ENCODE measurements around the gene BAHCC1. TPM values are rescaled to one million over a fixed set of nuclear protein-coding genes. Genes with fewer than 3 reads are reported as not detected.

BAHCC1 gene
- total and polyA plus RNA-seq, 9 of the 15 experiments (the other 6 are each of a cell fraction or from before 2014, with no cell fraction given): 0.14 to 26.9 (median 5.0) TPM

DNA sequence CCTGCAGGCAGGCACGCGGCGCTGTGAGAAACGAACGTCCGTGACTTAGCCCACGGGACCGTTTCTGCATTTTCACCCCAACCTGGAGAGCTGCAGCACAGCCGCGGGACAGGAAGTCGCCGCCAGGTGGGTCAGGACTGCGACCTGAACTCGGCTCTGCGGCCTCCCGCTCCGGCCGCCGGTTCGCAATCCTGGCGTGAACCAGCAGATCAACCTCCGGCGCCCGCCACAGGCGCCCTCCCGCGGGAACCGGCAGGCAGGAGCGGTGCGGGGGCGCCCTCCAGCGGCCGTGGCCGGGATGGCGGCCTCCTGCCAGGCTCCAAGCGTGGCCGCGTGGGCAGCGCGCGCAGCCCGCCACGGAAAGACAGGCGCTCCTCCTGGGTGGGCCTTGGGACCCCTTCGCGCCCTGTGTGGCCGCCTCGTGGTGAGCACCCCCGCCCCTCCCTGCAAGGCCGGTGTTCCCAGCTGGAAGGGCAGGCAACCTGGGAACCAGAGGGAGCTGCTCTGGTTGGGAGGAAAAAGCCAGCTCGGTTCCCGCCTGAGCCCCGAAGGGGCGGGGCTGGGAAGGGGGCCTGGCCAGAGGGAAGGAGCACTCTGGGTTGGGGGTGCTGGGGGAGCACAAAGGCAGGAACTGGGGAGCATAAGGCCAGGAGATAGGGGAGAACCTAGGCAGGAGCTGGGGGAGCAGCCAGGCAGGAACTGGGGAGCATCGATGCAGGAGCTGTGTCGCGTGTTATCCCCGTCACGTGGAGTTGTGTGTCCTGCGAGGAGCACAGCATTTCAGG lies 89.1 kb downstream of the BAHCC1 start (continued):
- TF ChIP-seq NUFIP1 (IDR thresholded peaks at IDR 0.05; ENCODE audit: partially characterized antibody) (no peak), SLC30A9 (CRISPR knock-in tag; IDR thresholded peaks at IDR 0.05) (no peak), STAG1 (CRISPR knock-in tag; IDR thresholded peaks at IDR 0.05; ENCODE audit: borderline replicate concordance) (peak; percentile 87), ZNF740 (CRISPR knock-in tag; IDR thresholded peaks at IDR 0.05) (no peak; the same call in 1 of the 2 replicates), ZNF740 (tag; IDR thresholded peaks at IDR 0.05) (no peak), ID3 (CRISPR knock-in tag; IDR thresholded peaks at IDR 0.05) (no peak), ID3 (tag; IDR thresholded peaks at IDR 0.05) (peak; percentile 84), TCF7L2 (IDR thresholded peaks at IDR 0.05; ENCODE audit: low read depth, low read length) (no peak), BMI1 (IDR thresholded peaks at IDR 0.05; ENCODE audit: low read length) (no peak), KDM4B (IDR thresholded peaks at IDR 0.05; ENCODE audit: borderline replicate concordance in 2 of 2, low read depth in 1 of 2) (no peak), CREB1 (IDR thresholded peaks at IDR 0.05) (peak; percentile 18), CREB1 (CRISPR knock-in tag; IDR thresholded peaks at IDR 0.05) (no peak; the same call in 1 of the 2 replicates), SMAD2 (IDR thresholded peaks at IDR 0.05; ENCODE audit: low read depth, low read length) (no peak), ZNF212 (CRISPR knock-in tag; IDR thresholded peaks at IDR 0.05) (no peak), FOXJ2 (tag; IDR thresholded peaks at IDR 0.05) (no peak), POLR2AphosphoS2 (IDR thresholded peaks at IDR 0.05; ENCODE audit: low read length) (no peak), SRSF1 (IDR thresholded peaks at IDR 0.05; ENCODE audit: low read depth, low read length) (no peak), ATF1 (CRISPR knock-in tag; IDR thresholded peaks at IDR 0.05) (no peak), ATF1 (tag; IDR thresholded peaks at IDR 0.05) (peak; percentile 68), MYC (IDR thresholded peaks at IDR 0.05; ENCODE audit: low read depth, low read length) (peak; percentile 91), MYC (CRISPR knock-in tag; IDR thresholded peaks at IDR 0.05; ENCODE audit: borderline replicate concordance, low read depth) (no peak), NBN (IDR thresholded peaks at IDR 0.05; ENCODE audit: low read depth) (no peak)
- TF ChIP-seq, protein P1, sequence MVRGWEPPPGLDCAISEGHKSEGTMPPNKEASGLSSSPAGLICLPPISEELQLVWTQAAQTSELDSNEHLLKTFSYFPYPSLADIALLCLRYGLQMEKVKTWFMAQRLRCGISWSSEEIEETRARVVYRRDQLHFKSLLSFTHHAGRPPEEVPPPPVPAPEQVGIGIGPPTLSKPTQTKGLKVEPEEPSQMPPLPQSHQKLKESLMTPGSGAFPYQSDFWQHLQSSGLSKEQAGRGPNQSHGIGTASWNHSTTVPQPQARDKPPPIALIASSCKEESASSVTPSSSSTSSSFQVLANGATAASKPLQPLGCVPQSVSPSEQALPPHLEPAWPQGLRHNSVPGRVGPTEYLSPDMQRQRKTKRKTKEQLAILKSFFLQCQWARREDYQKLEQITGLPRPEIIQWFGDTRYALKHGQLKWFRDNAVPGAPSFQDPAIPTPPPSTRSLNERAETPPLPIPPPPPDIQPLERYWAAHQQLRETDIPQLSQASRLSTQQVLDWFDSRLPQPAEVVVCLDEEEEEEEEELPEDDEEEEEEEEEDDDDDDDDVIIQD (CRISPR knock-in tag; IDR thresholded peaks at IDR 0.05): no peak
- TF ChIP-seq, protein P2, sequence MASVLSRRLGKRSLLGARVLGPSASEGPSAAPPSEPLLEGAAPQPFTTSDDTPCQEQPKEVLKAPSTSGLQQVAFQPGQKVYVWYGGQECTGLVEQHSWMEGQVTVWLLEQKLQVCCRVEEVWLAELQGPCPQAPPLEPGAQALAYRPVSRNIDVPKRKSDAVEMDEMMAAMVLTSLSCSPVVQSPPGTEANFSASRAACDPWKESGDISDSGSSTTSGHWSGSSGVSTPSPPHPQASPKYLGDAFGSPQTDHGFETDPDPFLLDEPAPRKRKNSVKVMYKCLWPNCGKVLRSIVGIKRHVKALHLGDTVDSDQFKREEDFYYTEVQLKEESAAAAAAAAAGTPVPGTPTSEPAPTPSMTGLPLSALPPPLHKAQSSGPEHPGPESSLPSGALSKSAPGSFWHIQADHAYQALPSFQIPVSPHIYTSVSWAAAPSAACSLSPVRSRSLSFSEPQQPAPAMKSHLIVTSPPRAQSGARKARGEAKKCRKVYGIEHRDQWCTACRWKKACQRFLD (CRISPR knock-in tag; IDR thresholded peaks at IDR 0.05): peak; percentile 81
- TF ChIP-seq, protein P3, sequence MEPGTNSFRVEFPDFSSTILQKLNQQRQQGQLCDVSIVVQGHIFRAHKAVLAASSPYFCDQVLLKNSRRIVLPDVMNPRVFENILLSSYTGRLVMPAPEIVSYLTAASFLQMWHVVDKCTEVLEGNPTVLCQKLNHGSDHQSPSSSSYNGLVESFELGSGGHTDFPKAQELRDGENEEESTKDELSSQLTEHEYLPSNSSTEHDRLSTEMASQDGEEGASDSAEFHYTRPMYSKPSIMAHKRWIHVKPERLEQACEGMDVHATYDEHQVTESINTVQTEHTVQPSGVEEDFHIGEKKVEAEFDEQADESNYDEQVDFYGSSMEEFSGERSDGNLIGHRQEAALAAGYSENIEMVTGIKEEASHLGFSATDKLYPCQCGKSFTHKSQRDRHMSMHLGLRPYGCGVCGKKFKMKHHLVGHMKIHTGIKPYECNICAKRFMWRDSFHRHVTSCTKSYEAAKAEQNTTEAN (CRISPR knock-in tag; IDR thresholded peaks at IDR 0.05): no peak
